Renal pelvis (tissue), 12 donors: ENCODE data around the gene SON. TPM values are rescaled to one million over a fixed set of nuclear protein-coding genes. Genes with fewer than 3 reads are reported as not detected.
"Not testable (repeated sequence)": the region's sequence is repeated elsewhere in the genome, so short reads cannot be mapped to it uniquely, and the experiment has no call there.

Experiments used
- DNase-seq: peaks from one replicate; pipeline ENCODE4 v3.0.0-alpha.2; 2013
- long read RNA-seq, 16 experiments: transcript quantifications; one replicate each; lab custom pipeline, GENCODE V29; 2026
- polyA plus RNA-seq, 3 donors: library from polyadenylated mRNA; unstranded; fragments of 120-200 nt; gene quantifications; one replicate each; pipeline ENCODE4 v1.2.1, GENCODE V29; 2013; ENCODE audit not compliant: insufficient read length in 3 of 3

The SON gene, protein sequence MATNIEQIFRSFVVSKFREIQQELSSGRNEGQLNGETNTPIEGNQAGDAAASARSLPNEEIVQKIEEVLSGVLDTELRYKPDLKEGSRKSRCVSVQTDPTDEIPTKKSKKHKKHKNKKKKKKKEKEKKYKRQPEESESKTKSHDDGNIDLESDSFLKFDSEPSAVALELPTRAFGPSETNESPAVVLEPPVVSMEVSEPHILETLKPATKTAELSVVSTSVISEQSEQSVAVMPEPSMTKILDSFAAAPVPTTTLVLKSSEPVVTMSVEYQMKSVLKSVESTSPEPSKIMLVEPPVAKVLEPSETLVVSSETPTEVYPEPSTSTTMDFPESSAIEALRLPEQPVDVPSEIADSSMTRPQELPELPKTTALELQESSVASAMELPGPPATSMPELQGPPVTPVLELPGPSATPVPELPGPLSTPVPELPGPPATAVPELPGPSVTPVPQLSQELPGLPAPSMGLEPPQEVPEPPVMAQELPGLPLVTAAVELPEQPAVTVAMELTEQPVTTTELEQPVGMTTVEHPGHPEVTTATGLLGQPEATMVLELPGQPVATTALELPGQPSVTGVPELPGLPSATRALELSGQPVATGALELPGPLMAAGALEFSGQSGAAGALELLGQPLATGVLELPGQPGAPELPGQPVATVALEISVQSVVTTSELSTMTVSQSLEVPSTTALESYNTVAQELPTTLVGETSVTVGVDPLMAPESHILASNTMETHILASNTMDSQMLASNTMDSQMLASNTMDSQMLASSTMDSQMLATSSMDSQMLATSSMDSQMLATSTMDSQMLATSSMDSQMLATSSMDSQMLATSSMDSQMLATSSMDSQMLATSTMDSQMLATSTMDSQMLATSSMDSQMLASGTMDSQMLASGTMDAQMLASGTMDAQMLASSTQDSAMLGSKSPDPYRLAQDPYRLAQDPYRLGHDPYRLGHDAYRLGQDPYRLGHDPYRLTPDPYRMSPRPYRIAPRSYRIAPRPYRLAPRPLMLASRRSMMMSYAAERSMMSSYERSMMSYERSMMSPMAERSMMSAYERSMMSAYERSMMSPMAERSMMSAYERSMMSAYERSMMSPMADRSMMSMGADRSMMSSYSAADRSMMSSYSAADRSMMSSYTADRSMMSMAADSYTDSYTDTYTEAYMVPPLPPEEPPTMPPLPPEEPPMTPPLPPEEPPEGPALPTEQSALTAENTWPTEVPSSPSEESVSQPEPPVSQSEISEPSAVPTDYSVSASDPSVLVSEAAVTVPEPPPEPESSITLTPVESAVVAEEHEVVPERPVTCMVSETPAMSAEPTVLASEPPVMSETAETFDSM (N-terminal part only)
- polyA plus RNA-seq = 100 to 1,000 TPM; 306 to 376 (median 359) TPM
- long read RNA-seq, donor 1, full-length matches to known transcripts = 36 of 175 reads
- long read RNA-seq, donor 1, partial matches to known transcripts = 115 of 175 reads
- long read RNA-seq, donor 1, other reads (novel, unspliced or antisense) = 24 of 175 reads
- long read RNA-seq, donor 2, full-length matches to known transcripts = 41 of 154 reads
- long read RNA-seq, donor 2, partial matches to known transcripts = 113 of 154 reads
- long read RNA-seq, donor 2, other reads (novel, unspliced or antisense) = 0 of 154 reads
- long read RNA-seq, donor 3, full-length matches to known transcripts = 19 of 149 reads
- long read RNA-seq, donor 3, partial matches to known transcripts = 130 of 149 reads
- long read RNA-seq, donor 3, other reads (novel, unspliced or antisense) = 0 of 149 reads
- long read RNA-seq, donor 4, full-length matches to known transcripts = 33 of 146 reads
- long read RNA-seq, donor 4, partial matches to known transcripts = 103 of 146 reads
- long read RNA-seq, donor 4, other reads (novel, unspliced or antisense) = 10 of 146 reads
- long read RNA-seq, donor 5, full-length matches to known transcripts = 7 of 71 reads
- long read RNA-seq, donor 5, partial matches to known transcripts = 64 of 71 reads
- long read RNA-seq, donor 5, other reads (novel, unspliced or antisense) = 0 of 71 reads
- long read RNA-seq, donor 6, full-length matches to known transcripts = 61 of 297 reads
- long read RNA-seq, donor 6, partial matches to known transcripts = 223 of 297 reads
- long read RNA-seq, donor 6, other reads (novel, unspliced or antisense) = 13 of 297 reads
- long read RNA-seq, donor 7, full-length matches to known transcripts = 18 of 175 reads
- long read RNA-seq, donor 7, partial matches to known transcripts = 152 of 175 reads
- long read RNA-seq, donor 7, other reads (novel, unspliced or antisense) = 5 of 175 reads
- long read RNA-seq, donor 8, full-length matches to known transcripts = 11 of 95 reads
- long read RNA-seq, donor 8, partial matches to known transcripts = 84 of 95 reads
- long read RNA-seq, donor 8, other reads (novel, unspliced or antisense) = 0 of 95 reads
- long read RNA-seq, donor 9, full-length matches to known transcripts = 24 of 193 reads
- long read RNA-seq, donor 9, partial matches to known transcripts = 169 of 193 reads
- long read RNA-seq, donor 9, other reads (novel, unspliced or antisense) = 0 of 193 reads
- long read RNA-seq, donor 10, full-length matches to known transcripts = 41 of 262 reads
- long read RNA-seq, donor 10, partial matches to known transcripts = 211 of 262 reads
- long read RNA-seq, donor 10, other reads (novel, unspliced or antisense) = 10 of 262 reads
- long read RNA-seq, donor 11, full-length matches to known transcripts = 18 of 215 reads
- long read RNA-seq, donor 11, partial matches to known transcripts = 188 of 215 reads
- long read RNA-seq, donor 11, other reads (novel, unspliced or antisense) = 9 of 215 reads
- long read RNA-seq, donor 12, full-length matches to known transcripts = 91 of 313 reads
- long read RNA-seq, donor 12, partial matches to known transcripts = 222 of 313 reads
- long read RNA-seq, donor 12, other reads (novel, unspliced or antisense) = 0 of 313 reads
- long read RNA-seq, donor 13, full-length matches to known transcripts = 19 of 149 reads
- long read RNA-seq, donor 13, partial matches to known transcripts = 130 of 149 reads
- long read RNA-seq, donor 13, other reads (novel, unspliced or antisense) = 0 of 149 reads
- long read RNA-seq, donor 14, full-length matches to known transcripts = 39 of 412 reads
- long read RNA-seq, donor 14, partial matches to known transcripts = 354 of 412 reads
- long read RNA-seq, donor 14, other reads (novel, unspliced or antisense) = 19 of 412 reads
- long read RNA-seq, donor 15, full-length matches to known transcripts = 59 of 419 reads
- long read RNA-seq, donor 15, partial matches to known transcripts = 337 of 419 reads
- long read RNA-seq, donor 15, other reads (novel, unspliced or antisense) = 23 of 419 reads
- long read RNA-seq, donor 16, full-length matches to known transcripts = 28 of 166 reads
- long read RNA-seq, donor 16, partial matches to known transcripts = 138 of 166 reads
- long read RNA-seq, donor 16, other reads (novel, unspliced or antisense) = 0 of 166 reads

DNA sequence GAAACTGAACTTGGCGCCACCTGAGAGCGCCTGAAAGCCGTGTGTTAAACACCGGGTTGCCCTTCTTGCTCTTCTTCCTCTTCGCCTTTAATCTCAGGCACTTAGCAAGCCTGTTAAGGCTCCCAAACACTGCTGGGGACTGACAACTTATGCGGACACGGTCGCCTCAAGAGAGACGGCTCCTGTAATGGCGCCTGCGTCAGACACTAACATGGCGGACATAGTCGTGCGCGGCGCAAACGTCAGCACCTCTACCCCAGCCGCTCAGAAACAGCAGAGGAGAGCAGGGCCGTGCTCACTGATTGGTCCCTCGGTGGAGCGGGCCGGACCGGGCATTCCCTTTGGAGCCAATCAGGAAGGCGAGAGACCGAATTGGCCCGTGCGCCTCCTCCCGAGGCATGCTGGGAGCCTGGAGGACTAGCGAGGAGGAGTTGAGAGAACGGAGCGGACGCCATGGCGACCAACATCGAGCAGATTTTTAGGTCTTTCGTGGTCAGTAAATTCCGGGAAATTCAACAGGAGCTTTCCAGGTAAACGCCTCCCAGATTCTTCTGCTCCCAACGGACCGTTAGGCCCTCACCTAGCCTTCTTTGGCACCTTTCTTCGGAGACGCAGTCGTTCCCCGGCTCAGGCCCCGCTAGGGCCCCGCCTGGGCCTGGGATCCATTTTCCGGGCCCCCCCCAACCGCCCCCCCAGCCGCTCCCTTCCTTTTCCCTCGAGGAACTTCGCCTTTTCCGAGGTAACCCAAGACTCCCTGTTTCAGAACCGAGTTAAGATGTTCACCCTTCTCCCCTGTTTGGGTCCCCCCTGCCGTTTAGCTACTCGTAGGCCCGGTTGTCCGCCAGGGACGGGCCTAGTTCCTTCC, at the start of gene SON:
Gene SON, plus strand, starts transcription at position 399 of the 865 bp plus-strand sequence. Its CDS starts 55 bp downstream, at position 454.
- peak; percentile 99 for DNase-seq

DNA sequence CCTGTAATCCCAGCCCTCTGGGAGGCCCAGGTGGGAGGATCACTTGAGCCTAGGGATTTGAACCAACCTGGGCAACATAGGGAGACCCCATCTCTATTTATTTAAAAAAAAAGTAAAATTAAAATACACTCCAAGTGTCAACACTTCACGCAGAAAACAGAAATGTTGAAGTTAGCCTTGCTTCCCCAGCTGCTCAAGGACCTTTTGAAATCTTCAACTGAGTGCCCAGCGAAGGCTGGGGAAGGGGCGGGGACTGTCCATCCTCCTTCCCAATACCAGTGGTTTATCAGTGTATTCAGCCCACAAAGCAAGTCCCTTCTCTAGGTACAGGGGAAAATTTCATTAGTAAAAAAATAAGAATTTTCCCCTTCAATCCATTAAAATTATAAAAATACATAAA, 49.1 kb upstream of the SON start:
- DNase-seq = no peak

DNA sequence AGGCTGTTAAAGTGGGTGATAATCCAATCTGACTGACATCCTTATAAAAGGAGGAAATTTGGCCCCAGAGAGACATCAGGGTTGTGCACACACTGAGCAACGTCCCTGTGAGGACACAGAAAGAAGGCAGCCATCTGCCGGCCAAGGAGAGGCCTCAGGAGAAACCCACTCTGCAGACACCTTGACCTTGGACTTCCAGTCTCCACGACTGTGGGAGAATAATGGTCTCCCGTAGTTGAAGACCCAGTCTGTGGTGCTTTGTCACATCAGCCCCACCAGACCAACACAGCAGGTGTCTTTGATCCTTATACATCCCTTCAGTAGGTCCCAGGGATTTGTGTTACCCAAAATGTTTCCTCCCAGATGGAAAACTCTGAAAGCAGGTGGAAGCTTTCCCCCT, 47.1 kb upstream of the SON start:
- no peak for DNase-seq

GRCh38 chr21:33496345-33496744, 46.5 kb upstream of the SON start:
- no peak for DNase-seq

DNA sequence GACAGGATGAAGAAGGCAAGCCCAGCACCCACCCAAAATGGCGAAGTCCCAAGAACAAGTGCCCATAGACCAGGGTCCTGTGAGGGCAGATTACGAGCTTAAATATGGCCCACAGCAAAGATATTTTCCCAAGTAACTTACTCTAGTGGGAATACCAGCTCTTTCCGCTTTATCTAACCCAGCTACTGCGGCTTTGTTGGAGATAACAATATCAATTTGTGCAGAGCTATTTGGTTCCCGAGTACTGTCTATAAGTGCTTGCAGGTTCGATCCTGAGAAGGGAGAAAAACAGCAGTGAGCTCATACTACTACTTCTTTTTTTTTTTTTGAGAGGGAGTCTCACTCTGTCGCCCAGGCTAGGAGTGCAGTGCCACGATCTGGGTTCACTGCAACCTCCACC, 37.0 kb upstream of the SON start:
- DNase-seq = no peak

- not testable (repeated sequence) for DNase-seq
Measured at GRCh38 chr21:33507003-33507402, 35.8 kb upstream of the SON start.

GRCh38 chr21:33510826-33511225, 32.0 kb upstream of the SON start:
- DNase-seq = no peak

GRCh38 chr21:33511639-33512038, 31.2 kb upstream of the SON start:
- DNase-seq = no peak

GRCh38 chr21:33512481-33512880, 30.4 kb upstream of the SON start:
- no peak for DNase-seq

DNA sequence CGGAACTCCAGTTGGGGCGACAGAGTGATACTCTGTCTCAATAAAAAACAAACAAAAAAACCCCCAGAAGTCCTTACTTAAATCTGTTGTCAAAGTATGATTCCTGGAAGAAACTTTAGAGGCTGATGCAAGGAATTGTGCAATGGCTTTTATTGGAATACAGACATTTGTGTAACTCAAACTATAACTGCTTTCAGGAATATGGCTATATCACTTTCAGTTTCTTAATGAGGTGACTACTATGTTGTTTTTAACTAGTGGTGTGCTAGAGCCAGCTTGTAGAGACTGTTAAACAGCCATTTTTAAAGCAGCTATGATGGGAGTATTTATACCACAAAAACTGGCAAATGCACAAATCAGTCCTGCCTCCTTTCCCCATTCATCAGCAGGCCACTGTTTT, 28.6 kb upstream of the SON start:
- DNase-seq = no peak

DNA sequence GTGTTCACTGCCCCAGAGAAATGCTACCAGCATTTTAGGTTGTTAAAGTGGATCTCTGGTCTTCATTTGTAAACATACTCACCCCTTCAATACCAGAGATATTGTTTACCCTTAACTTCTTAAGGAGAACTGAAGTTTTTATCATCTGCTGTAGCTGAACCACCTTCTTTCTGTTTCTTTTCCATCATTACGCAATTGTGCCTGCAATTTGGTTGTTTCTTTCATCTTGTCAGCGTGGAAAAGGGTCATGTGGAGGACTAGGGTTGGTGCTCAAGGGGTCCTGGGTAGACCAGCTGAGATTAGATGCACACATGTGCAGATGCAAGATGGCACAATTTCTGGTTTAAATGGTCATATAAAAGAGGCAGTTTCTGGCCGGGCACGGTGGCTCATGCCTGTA, 23.9 kb upstream of the SON start:
- DNase-seq = no peak

- DNase-seq = no peak
Measured at GRCh38 chr21:33522297-33522952, 20.4 kb upstream of the SON start.

DNA sequence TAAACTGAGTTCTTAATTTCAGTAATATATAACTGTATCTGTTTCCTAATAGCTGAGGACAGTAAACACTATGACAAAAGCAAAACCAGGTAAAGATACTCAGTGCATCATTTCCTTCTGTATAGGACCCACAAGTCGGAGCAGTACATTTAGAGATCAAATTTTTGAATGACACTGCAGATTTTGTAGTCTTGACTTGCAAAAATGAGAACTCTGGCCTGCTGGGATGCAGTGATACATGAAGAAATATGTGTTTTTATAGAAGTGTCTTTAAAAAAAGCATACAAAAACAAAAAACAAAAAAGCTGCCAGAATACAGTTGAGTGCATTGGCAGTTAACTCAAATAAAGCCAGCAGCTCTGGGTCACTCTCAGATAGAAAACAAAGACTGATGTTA, 19.9 kb upstream of the SON start:
- no peak for DNase-seq

DNA sequence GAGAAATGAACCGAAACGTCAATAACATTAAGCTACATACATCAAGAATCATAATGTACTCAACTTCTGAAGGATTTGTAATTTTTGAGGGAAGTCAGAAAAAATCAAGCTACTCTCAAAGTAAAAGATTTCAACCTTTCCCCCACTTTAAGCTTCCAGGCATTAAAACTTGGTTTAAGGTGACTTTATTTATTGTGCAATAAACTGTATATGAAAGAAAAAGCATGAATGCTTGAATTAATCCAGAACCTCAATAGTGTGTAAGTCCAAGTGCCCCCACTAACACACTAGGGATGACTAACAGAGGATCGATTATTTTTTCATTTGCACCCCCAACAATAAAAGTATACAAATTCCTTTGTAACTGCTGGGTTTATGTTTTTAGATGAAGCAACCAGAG, 11.8 kb upstream of the SON start:
- no peak for DNase-seq

- no peak for DNase-seq
Measured at GRCh38 chr21:33537212-33537611, 5.6 kb upstream of the SON start.

DNA sequence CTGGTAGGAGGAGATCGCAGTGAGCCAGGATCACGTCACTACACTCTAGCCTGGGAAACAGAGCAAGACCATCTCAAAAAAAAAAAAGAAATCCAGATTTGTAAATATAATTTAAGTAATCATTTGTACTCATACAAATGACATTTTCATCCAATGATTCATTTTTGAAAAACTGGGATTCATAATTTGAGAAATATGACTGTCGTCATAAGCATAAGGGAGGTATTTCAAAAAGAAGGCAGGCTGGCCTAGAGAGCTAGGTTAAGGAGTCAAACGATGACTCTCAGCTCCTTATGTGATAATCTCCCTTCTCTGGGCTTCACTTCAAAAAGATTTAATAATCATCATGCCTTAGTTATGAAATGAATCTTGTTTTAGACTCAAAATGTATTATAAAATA, 3.2 kb upstream of the SON start:
- no peak for DNase-seq
